ENCODE results near the gene FGF5. TPM values are rescaled to one million over a fixed set of nuclear protein-coding genes. Genes with fewer than 3 reads are reported as not detected.
"Not testable (repeated sequence)": the region's sequence is repeated elsewhere in the genome, so short reads cannot be mapped to it uniquely, and the experiment has no call there.

FGF5 gene
- total RNA-seq, 3 donors from 2014 or later (not counting 1 experiment from before 2014, with no cell fraction given) = 0.09 TPM; not detected in 1

DNA sequence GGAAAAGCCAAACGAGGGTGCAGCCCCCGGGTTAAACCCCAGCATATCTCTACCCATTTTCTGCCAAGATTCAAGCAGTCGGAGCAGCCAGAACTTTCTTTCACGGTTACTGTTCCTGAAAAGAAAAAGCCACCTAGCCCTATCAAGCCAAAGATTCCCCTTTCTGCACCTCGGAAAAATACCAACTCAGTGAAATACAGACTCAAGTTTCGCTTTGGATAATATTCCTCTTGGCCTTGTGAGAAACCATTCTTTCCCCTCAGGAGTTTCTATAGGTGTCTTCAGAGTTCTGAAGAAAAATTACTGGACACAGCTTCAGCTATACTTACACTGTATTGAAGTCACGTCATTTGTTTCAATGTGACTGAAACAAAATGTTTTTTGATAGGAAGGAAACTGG is 20.0 kb downstream of the FGF5 start:
- no peak overlapping the region for H3K4me3 ChIP-seq (ENCODE audit: low read length)
- ATAC-seq (no peak), DNase-seq (no peak)
- Mint-ChIP-seq H3K27ac (no peak overlapping the region), H3K4me3 (no peak overlapping the region), H3K4me1 (no peaks in the 10 kb centered on the region), H3K27me3 (ENCODE audit: low read depth in 2 of 2) (peaks cover 4 to 9% of the 10 kb centered on the region in 2 donors), H3K36me3 (no peaks in the 10 kb centered on the region), H3K9me3 (no peaks in the 10 kb centered on the region)
- 73% methylated on average over 6 of the region's 7 CpGs for WGBS (ENCODE audit: insufficient coverage)
- no peak overlapping the region for H3K27ac ChIP-seq (ENCODE audit: low read length)
- intact Hi-C loops (cut with micrococcal nuclease) = no loop called here
- peaks cover 6% of the 10 kb centered on the region for H3K27me3 ChIP-seq (ENCODE audit: control insufficient read depth, insufficient read depth, low read length)
- no peaks in the 10 kb centered on the region for H3K36me3 ChIP-seq (ENCODE audit: control insufficient read depth, insufficient read depth, low read length)
- TF ChIP-seq, protein P1, sequence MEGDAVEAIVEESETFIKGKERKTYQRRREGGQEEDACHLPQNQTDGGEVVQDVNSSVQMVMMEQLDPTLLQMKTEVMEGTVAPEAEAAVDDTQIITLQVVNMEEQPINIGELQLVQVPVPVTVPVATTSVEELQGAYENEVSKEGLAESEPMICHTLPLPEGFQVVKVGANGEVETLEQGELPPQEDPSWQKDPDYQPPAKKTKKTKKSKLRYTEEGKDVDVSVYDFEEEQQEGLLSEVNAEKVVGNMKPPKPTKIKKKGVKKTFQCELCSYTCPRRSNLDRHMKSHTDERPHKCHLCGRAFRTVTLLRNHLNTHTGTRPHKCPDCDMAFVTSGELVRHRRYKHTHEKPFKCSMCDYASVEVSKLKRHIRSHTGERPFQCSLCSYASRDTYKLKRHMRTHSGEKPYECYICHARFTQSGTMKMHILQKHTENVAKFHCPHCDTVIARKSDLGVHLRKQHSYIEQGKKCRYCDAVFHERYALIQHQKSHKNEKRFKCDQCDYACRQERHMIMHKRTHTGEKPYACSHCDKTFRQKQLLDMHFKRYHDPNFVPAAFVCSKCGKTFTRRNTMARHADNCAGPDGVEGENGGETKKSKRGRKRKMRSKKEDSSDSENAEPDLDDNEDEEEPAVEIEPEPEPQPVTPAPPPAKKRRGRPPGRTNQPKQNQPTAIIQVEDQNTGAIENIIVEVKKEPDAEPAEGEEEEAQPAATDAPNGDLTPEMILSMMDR (IDR thresholded peaks at IDR 0.05) = no peak
- H3K4me1 ChIP-seq (ENCODE audit: control insufficient read depth, insufficient read depth, low read length) = no peaks in the 10 kb centered on the region
- H3K9me3 ChIP-seq (ENCODE audit: control insufficient read depth, insufficient read depth, low read length) = no peaks in the 10 kb centered on the region

DNA sequence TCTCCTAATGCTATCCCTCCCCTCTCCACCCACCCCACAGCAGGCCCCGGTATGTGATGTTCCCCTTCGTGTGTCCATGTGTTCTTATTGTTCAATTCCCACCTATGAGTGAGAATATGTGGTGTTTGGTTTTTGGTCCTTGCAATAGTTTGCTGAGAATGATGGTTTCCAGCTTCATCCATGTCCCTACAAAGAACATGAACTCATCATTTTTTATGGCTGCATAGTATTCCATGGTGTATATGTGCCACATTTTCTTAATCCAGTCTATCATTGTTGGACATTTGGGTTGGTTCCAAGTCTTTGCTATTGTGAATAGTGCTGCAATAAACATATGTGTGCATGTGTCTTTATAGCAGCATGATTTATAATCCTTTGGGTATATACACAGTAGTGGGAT is 24.2 kb downstream of the FGF5 start:
- intact Hi-C loops (cut with micrococcal nuclease); H3K36me3 Mint-ChIP-seq; H3K27ac Mint-ChIP-seq; DNase-seq; H3K36me3 ChIP-seq (ENCODE audit: control insufficient read depth, insufficient read depth, low read length); H3K27ac ChIP-seq (ENCODE audit: low read length); ATAC-seq; H3K4me3 Mint-ChIP-seq; H3K4me1 ChIP-seq (ENCODE audit: control insufficient read depth, insufficient read depth, low read length); H3K9me3 Mint-ChIP-seq; H3K9me3 ChIP-seq (ENCODE audit: control insufficient read depth, insufficient read depth, low read length); H3K27me3 ChIP-seq (ENCODE audit: control insufficient read depth, insufficient read depth, low read length); H3K4me1 Mint-ChIP-seq; H3K4me3 ChIP-seq (ENCODE audit: low read length): not testable (repeated sequence)
- H3K27me3 Mint-ChIP-seq (ENCODE audit: low read depth in 2 of 2) = peaks cover 0 to 14% of the 10 kb centered on the region in 2 donors
- WGBS (ENCODE audit: insufficient coverage) = no CpG with 5 or more reads among the region's 2 CpGs

DNA sequence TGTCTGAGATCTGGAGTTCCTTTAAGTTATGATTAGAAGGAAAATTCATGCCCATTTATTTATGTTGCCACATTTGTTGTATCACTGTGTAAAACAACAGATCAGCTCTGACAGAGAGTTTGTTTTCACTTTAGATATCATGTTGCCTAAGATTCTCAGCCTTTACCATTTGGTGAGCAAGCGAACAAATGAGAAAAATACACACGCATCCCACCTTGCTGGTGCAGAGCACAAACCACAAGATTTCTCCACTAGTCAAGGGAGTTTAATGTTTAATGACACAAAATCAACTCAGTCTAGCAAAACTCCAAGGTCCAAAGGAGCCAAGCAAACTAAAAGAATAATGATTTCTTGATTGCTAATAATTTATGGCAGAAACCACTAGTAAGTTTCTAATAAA is 27.7 kb downstream of the FGF5 start:
- H3K27me3 Mint-ChIP-seq (ENCODE audit: low read depth in 2 of 2) = peaks cover 6 to 9% of the 10 kb centered on the region in 2 donors
- Histone ChIP-seq H3K27ac (ENCODE audit: low read length) (no peak overlapping the region), H3K4me3 (ENCODE audit: low read length) (no peak overlapping the region), H3K9me3 (ENCODE audit: control insufficient read depth, insufficient read depth, low read length) (no peaks in the 10 kb centered on the region), H3K36me3 (ENCODE audit: control insufficient read depth, insufficient read depth, low read length) (no peaks in the 10 kb centered on the region), H3K27me3 (ENCODE audit: control insufficient read depth, insufficient read depth, low read length) (peaks cover 2% of the 10 kb centered on the region), H3K4me1 (ENCODE audit: control insufficient read depth, insufficient read depth, low read length) (no peaks in the 10 kb centered on the region)
- ATAC-seq (no peak), DNase-seq (no peak)
- no peak overlapping the region for H3K4me3 Mint-ChIP-seq
- H3K27ac Mint-ChIP-seq = no peak overlapping the region
- WGBS (ENCODE audit: insufficient coverage) = 100% methylated on average over 2 of the region's 2 CpGs
- H3K36me3 Mint-ChIP-seq = no peaks in the 10 kb centered on the region
- no peaks in the 10 kb centered on the region for H3K4me1 Mint-ChIP-seq
- TF ChIP-seq, protein P1 (IDR thresholded peaks at IDR 0.05) = no peak
- no peaks in the 10 kb centered on the region for H3K9me3 Mint-ChIP-seq
- intact Hi-C loops (cut with micrococcal nuclease) = no loop called here

DNA sequence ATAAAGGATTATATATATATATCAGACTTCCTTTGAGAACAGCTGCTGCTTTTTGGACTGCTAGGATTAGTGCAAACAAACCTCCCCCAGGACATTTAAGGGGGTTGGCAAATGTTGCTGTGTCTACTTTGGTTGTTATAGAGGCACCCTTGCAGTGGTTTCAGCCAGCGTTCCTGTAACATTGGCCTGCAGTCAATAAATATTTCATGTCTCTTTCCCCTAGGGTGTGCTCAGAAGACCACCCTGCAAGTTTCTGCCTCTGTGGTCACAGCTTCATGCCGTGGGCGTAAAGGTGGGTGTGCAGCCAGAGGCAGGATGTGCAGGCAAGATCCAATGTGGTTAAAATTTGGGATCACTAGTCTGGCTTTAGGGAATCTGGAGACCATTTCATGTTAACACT is 28.9 kb downstream of the FGF5 start:
- no peak for DNase-seq
- Histone ChIP-seq H3K4me3 (ENCODE audit: low read length) (no peak overlapping the region), H3K36me3 (ENCODE audit: control insufficient read depth, insufficient read depth, low read length) (no peaks in the 10 kb centered on the region), H3K9me3 (ENCODE audit: control insufficient read depth, insufficient read depth, low read length) (no peaks in the 10 kb centered on the region), H3K4me1 (ENCODE audit: control insufficient read depth, insufficient read depth, low read length) (no peaks in the 10 kb centered on the region), H3K27ac (ENCODE audit: low read length) (no peak overlapping the region), H3K27me3 (ENCODE audit: control insufficient read depth, insufficient read depth, low read length) (peaks cover 4% of the 10 kb centered on the region)
- Mint-ChIP-seq H3K27me3 (ENCODE audit: low read depth in 2 of 2) (peaks cover 6 to 12% of the 10 kb centered on the region in 2 donors), H3K36me3 (no peaks in the 10 kb centered on the region), H3K4me3 (no peak overlapping the region), H3K9me3 (no peaks in the 10 kb centered on the region), H3K4me1 (no peaks in the 10 kb centered on the region), H3K27ac (no peak overlapping the region)
- TF ChIP-seq, protein P1 (IDR thresholded peaks at IDR 0.05) = no peak
- intact Hi-C loops (cut with micrococcal nuclease) = no loop called here
- 85% methylated on average over 3 of the region's 3 CpGs for WGBS (ENCODE audit: insufficient coverage)
- no peak for ATAC-seq
